Gastroesophageal sphincter (tissue), 3 donors: ENCODE data around the gene SERPINE2.

ENCODE experiments used
- CTCF ChIP-seq, 4 experiments: fragments of 200-600 bp in 2 of 4; fragments of 450-650 bp in 2 of 4; sonication (generic) in 1 of 4; IDR thresholded peaks; one replicate each; pipeline ENCODE4 v1.5.1; 2017 to 2019; ENCODE audit warnings: antibody characterized with exemption in 4 of 4, mild to moderate bottlenecking in 2 of 4, moderate library complexity in 2 of 4
- EP300 ChIP-seq: sonication (generic); formaldehyde crosslinking; IDR thresholded peaks from one replicate; pipeline ENCODE4 v1.6.1; 2017; ENCODE audit warnings: antibody characterized with exemption, mild to moderate bottlenecking
- POLR2A ChIP-seq, 2 donors: fragments of 450-650 bp; IDR thresholded peaks; one replicate each; pipeline ENCODE4 v1.6.1; 2017; ENCODE audit warnings: antibody characterized with exemption in 2 of 2, mild to moderate bottlenecking in 2 of 2, moderate library complexity in 1 of 2
- POLR2AphosphoS5 ChIP-seq: sonication (generic); formaldehyde crosslinking; IDR thresholded peaks from one replicate; pipeline ENCODE4 v1.6.1; 2017; ENCODE audit warnings: antibody characterized with exemption

- no peak for TF ChIP-seq POLR2A (IDR thresholded peaks at IDR 0.05)
- TF ChIP-seq CTCF (IDR thresholded peaks at IDR 0.05), result no peak
- no peak for TF ChIP-seq EP300
- TF ChIP-seq POLR2AphosphoS5, result no peak
Measured at GRCh38 chr2:223981241-223981640, 57.8 kb downstream of the SERPINE2 start.
